ENCODE measurements around the gene CRELD1. TPM values are rescaled to one million over a fixed set of nuclear protein-coding genes. Genes with fewer than 3 reads are reported as not detected.

Gene CRELD1
- total RNA-seq, 1 donor from 2014 or later = 60.3 TPM

GRCh38 chr3:9914559-9915253, 18.9 kb upstream of the CRELD1 start:
- TF ChIP-seq CTCF (IDR thresholded peaks at IDR 0.05; ENCODE audit: unreplicated experiment) = no peak
- Mint-ChIP-seq H3K9me3 (ENCODE audit: low read depth) (no peaks in the 10 kb centered on the region), H3K4me3 (ENCODE audit: low read depth) (peak overlapping the region; percentile 37), H3K4me1 (ENCODE audit: low read depth) (peaks cover 16% of the 10 kb centered on the region), H3K27ac (no peak overlapping the region), H3K36me3 (ENCODE audit: insufficient read depth) (no peaks in the 10 kb centered on the region), H3K27me3 (no peaks in the 10 kb centered on the region)
- no peak for DNase-seq (ENCODE audit: low spot score, unreplicated experiment)

- Mint-ChIP-seq H3K27ac (peak overlapping the region; percentile 37), H3K4me1 (ENCODE audit: low read depth) (peaks cover 14% of the 10 kb centered on the region), H3K27me3 (no peaks in the 10 kb centered on the region), H3K9me3 (ENCODE audit: low read depth) (no peaks in the 10 kb centered on the region), H3K4me3 (ENCODE audit: low read depth) (peak overlapping the region; percentile 71), H3K36me3 (ENCODE audit: insufficient read depth) (no peaks in the 10 kb centered on the region)
- DNase-seq (ENCODE audit: low spot score, unreplicated experiment) = peak; percentile 42
- TF ChIP-seq CTCF (IDR thresholded peaks at IDR 0.05; ENCODE audit: unreplicated experiment) = peak; percentile 32
Observed at GRCh38 chr3:9915254-9916141, 18.1 kb upstream of the CRELD1 start.

GRCh38 chr3:9916346-9916733, 17.3 kb upstream of the CRELD1 start:
- no peak overlapping the region for H3K27ac Mint-ChIP-seq
- no peak for TF ChIP-seq CTCF (IDR thresholded peaks at IDR 0.05; ENCODE audit: unreplicated experiment)
- DNase-seq (ENCODE audit: low spot score, unreplicated experiment) = no peak
- peaks cover 14% of the 10 kb centered on the region for H3K4me1 Mint-ChIP-seq (ENCODE audit: low read depth)
- no peaks in the 10 kb centered on the region for H3K27me3 Mint-ChIP-seq
- H3K4me3 Mint-ChIP-seq (ENCODE audit: low read depth) = peak overlapping the region; percentile 71
- no peaks in the 10 kb centered on the region for H3K36me3 Mint-ChIP-seq (ENCODE audit: insufficient read depth)
- no peaks in the 10 kb centered on the region for H3K9me3 Mint-ChIP-seq (ENCODE audit: low read depth)

- peak within 1 kb of the TSS; percentile 37 for H3K27ac Mint-ChIP-seq
- peak; percentile 30 for DNase-seq (ENCODE audit: low spot score, unreplicated experiment)
- peak within 1 kb of the TSS; percentile 71 for H3K4me3 Mint-ChIP-seq (ENCODE audit: low read depth)
- TF ChIP-seq CTCF (IDR thresholded peaks at IDR 0.05; ENCODE audit: unreplicated experiment) = no peak
- H3K27me3 Mint-ChIP-seq = no peaks in the 10 kb centered on the region
- H3K4me1 Mint-ChIP-seq (ENCODE audit: low read depth) = peaks cover 14% of the 10 kb centered on the region
- no peaks in the 10 kb centered on the region for H3K9me3 Mint-ChIP-seq (ENCODE audit: low read depth)
- H3K36me3 Mint-ChIP-seq (ENCODE audit: insufficient read depth) = no peaks in the 10 kb centered on the region
Observed at GRCh38 chr3:9916734-9917680, 16.6 kb upstream of the CRELD1 start, which contains the start of gene IL17RC. Gene IL17RC (plus strand): TSS chr3:9917098. CDS start chr3:9917316, 218 bp downstream.
